Neural cell (in vitro differentiated cells): ENCODE measurements around the gene CCL19. TPM values are rescaled to one million over a fixed set of nuclear protein-coding genes. Genes with fewer than 3 reads are reported as not detected.

Source experiments
- H2AFZ ChIP-seq: fragments of 200-600, 300-800 bp; sonication (generic), shearing (Covaris generic); 2 replicates; pipeline ENCODE4 v1.6.0; 2014; ENCODE audit warnings: low read depth, mild to moderate bottlenecking, antibody characterized with exemption, low read length, moderate library complexity
- H3F3A ChIP-seq: fragments of 200-600 bp; shearing (Covaris generic); 2 replicates; pipeline ENCODE4 v1.6.1; 2016; ENCODE audit warnings: mild to moderate bottlenecking, moderate library complexity, mixed read lengths, antibody characterized with exemption, low read length; ENCODE audit not compliant: insufficient read depth, poor library complexity, severe bottlenecking
- H3K27ac ChIP-seq: fragments of 200-600, 300-800 bp; sonication (generic), shearing (Covaris generic); 2 replicates; pipeline ENCODE4 v1.5.1; 2014; ENCODE audit warnings: mild to moderate bottlenecking, low read length, moderate library complexity
- H3K27me3 ChIP-seq: fragments of 300-800, 200-600 bp; sonication (generic), shearing (Covaris generic); 2 replicates; pipeline ENCODE4 v1.6.0; 2014; ENCODE audit warnings: mild to moderate bottlenecking, low read depth, low read length, moderate library complexity; ENCODE audit not compliant: insufficient read depth
- H3K36me3 ChIP-seq: fragments of 300-800, 200-600 bp; sonication (generic), shearing (Covaris generic); 2 replicates; pipeline ENCODE4 v1.5.1; 2014; ENCODE audit warnings: mild to moderate bottlenecking, antibody characterized with exemption, low read length, moderate library complexity; ENCODE audit not compliant: insufficient read depth
- H3K4me2 ChIP-seq: fragments of 300-800, 200-600 bp; sonication (generic), shearing (Covaris generic); 2 replicates; pipeline ENCODE4 v1.6.0; 2014; ENCODE audit warnings: mild to moderate bottlenecking, low read length
- H3K4me3 ChIP-seq: fragments of 300-800, 200-600 bp; sonication (generic), shearing (Covaris generic); 2 replicates; pipeline ENCODE4 v1.5.1; 2014; ENCODE audit warnings: mild to moderate bottlenecking, low read length, moderate library complexity
- H3K79me2 ChIP-seq: fragments of 200-600 bp; shearing (Covaris generic); replicated peaks from 2 replicates; pipeline ENCODE4 v1.6.0; 2014; ENCODE audit warnings: mild to moderate bottlenecking, low read length, moderate library complexity; ENCODE audit not compliant: insufficient read depth
- H3K9ac ChIP-seq: fragments of 300-800, 200-600 bp; sonication (generic), shearing (Covaris generic); 2 replicates; pipeline ENCODE4 v1.6.1; 2016; ENCODE audit warnings: mild to moderate bottlenecking, low read length, mixed read lengths
- H3K9me2 ChIP-seq: fragments of 200-600 bp; shearing (Covaris generic); 2 replicates; pipeline ENCODE4 v1.6.1; 2016; ENCODE audit warnings: mild to moderate bottlenecking, low read length, mixed read lengths; ENCODE audit not compliant: insufficient read depth
- H3K9me3 ChIP-seq: fragments of 200-600, 300-800 bp; sonication (generic), shearing (Covaris generic); 2 replicates; pipeline ENCODE4 v1.6.1; 2016; ENCODE audit warnings: mild to moderate bottlenecking, mixed run types, low read length, moderate library complexity, mixed read lengths
- H4K20me1 ChIP-seq: fragments of 200-600 bp; shearing (Covaris generic); 2 replicates; pipeline ENCODE4 v1.6.1; 2016; ENCODE audit warnings: mild to moderate bottlenecking, mixed run types; ENCODE audit not compliant: insufficient read depth
- EP300 ChIP-seq: fragments of 450-650 bp; conservative IDR thresholded peaks from 2 replicates; pipeline ENCODE4 v1.6.1; 2014; ENCODE audit warnings: antibody characterized with exemption, mild to moderate bottlenecking, moderate library complexity; ENCODE audit not compliant: poor library complexity, severe bottlenecking
- EZH2 ChIP-seq: fragments of 200-600, 300-800 bp; shearing (Covaris generic), sonication (generic); IDR thresholded peaks from 2 replicates; pipeline ENCODE4 v1.6.1; 2014; ENCODE audit warnings: antibody characterized with exemption, low read length, borderline replicate concordance, mild to moderate bottlenecking; ENCODE audit not compliant: insufficient read depth, poor library complexity, severe bottlenecking
- MXI1 ChIP-seq: fragments of 450-650 bp; conservative IDR thresholded peaks from 2 replicates; pipeline ENCODE4 v1.6.1; 2014; ENCODE audit warnings: antibody characterized with exemption, mild to moderate bottlenecking; ENCODE audit not compliant: poor library complexity, severe bottlenecking
- POLR2AphosphoS5 ChIP-seq: IDR thresholded peaks from 2 replicates; pipeline ENCODE4 v1.6.1; 2012
- RAD21 ChIP-seq: fragments of 450-650 bp; conservative IDR thresholded peaks from 2 replicates; pipeline ENCODE4 v1.6.1; 2014; ENCODE audit warnings: antibody characterized with exemption, mild to moderate bottlenecking, moderate library complexity
- SMC3 ChIP-seq: fragments of 450-650 bp; conservative IDR thresholded peaks from 2 replicates; pipeline ENCODE4 v1.6.1; 2014; ENCODE audit warnings: antibody characterized with exemption, mild to moderate bottlenecking, moderate library complexity; ENCODE audit not compliant: poor library complexity
- TAF1 ChIP-seq: IDR thresholded peaks from 2 replicates; pipeline ENCODE4 v1.6.1; 2012; ENCODE audit warnings: low read depth
- polyA plus RNA-seq: library from polyadenylated mRNA; depleted of rRNA; stranded (reverse); fragments of >200 nt; gene quantifications from 2 replicates; pipeline ENCODE4 v1.2.3, GENCODE V29; 2014
- TF ChIP-seq, protein P1 (sequence below): fragments of 450-650 bp; IDR thresholded peaks from 2 replicates; pipeline ENCODE4 v1.5.1; 2014; ENCODE audit warnings: antibody characterized with exemption, mild to moderate bottlenecking, moderate library complexity; ENCODE audit not compliant: poor library complexity, severe bottlenecking
- TF ChIP-seq, protein P2 (sequence below): IDR thresholded peaks from 2 replicates; pipeline ENCODE4 v1.6.1; 2012; ENCODE audit warnings: borderline replicate concordance

Gene CCL19
- polyA plus RNA-seq, 1 donor from 2014 or later = not detected

DNA sequence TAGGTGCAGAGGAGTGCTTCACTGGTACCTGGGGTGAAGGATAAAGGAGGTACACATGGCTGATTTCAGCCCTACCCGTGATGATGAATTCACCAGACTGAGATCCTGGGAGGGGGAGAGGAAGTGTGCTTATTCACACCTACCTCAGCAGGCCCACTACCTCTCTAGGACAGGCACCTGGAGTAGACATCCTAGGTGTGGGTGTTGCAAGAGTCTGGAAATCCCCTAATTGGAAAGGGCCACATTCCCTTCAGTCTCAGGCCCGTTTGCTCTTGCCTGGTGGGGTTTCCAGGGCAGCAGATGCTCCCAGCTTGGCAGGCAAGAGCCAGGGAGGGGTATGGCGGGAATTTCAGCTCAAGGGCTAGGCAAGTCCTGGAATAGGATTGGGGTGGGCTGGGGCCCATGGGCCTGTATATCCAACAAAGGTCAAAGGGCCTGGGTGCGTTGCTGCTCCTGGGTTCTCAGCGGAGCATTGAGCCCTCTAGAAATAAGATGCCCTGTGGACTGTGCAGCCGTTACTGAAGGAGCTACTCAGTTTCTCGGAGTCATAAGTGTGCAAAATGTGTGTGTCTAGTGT is 24.7 kb upstream of the CCL19 start:
- H3K4me3 ChIP-seq = no peak overlapping the region
- H3F3A ChIP-seq = no peaks in the 10 kb centered on the region
- no peaks in the 10 kb centered on the region for H3K79me2 ChIP-seq
- no peaks in the 10 kb centered on the region for H3K9me2 ChIP-seq
- no peaks in the 10 kb centered on the region for H4K20me1 ChIP-seq
- H2AFZ ChIP-seq = no peak overlapping the region
- H3K27ac ChIP-seq = no peak overlapping the region
- no peaks in the 10 kb centered on the region for H3K27me3 ChIP-seq
- H3K36me3 ChIP-seq = no peaks in the 10 kb centered on the region
- no peaks in the 10 kb centered on the region for H3K9me3 ChIP-seq
- no peak overlapping the region for H3K4me2 ChIP-seq
- no peak for TF ChIP-seq EP300
- no peak for TF ChIP-seq MXI1
- TF ChIP-seq TAF1 = no peak
- TF ChIP-seq SMC3 = no peak
- TF ChIP-seq, protein P1, sequence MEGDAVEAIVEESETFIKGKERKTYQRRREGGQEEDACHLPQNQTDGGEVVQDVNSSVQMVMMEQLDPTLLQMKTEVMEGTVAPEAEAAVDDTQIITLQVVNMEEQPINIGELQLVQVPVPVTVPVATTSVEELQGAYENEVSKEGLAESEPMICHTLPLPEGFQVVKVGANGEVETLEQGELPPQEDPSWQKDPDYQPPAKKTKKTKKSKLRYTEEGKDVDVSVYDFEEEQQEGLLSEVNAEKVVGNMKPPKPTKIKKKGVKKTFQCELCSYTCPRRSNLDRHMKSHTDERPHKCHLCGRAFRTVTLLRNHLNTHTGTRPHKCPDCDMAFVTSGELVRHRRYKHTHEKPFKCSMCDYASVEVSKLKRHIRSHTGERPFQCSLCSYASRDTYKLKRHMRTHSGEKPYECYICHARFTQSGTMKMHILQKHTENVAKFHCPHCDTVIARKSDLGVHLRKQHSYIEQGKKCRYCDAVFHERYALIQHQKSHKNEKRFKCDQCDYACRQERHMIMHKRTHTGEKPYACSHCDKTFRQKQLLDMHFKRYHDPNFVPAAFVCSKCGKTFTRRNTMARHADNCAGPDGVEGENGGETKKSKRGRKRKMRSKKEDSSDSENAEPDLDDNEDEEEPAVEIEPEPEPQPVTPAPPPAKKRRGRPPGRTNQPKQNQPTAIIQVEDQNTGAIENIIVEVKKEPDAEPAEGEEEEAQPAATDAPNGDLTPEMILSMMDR = no peak
- TF ChIP-seq EZH2 = no peak
- TF ChIP-seq, protein P2, sequence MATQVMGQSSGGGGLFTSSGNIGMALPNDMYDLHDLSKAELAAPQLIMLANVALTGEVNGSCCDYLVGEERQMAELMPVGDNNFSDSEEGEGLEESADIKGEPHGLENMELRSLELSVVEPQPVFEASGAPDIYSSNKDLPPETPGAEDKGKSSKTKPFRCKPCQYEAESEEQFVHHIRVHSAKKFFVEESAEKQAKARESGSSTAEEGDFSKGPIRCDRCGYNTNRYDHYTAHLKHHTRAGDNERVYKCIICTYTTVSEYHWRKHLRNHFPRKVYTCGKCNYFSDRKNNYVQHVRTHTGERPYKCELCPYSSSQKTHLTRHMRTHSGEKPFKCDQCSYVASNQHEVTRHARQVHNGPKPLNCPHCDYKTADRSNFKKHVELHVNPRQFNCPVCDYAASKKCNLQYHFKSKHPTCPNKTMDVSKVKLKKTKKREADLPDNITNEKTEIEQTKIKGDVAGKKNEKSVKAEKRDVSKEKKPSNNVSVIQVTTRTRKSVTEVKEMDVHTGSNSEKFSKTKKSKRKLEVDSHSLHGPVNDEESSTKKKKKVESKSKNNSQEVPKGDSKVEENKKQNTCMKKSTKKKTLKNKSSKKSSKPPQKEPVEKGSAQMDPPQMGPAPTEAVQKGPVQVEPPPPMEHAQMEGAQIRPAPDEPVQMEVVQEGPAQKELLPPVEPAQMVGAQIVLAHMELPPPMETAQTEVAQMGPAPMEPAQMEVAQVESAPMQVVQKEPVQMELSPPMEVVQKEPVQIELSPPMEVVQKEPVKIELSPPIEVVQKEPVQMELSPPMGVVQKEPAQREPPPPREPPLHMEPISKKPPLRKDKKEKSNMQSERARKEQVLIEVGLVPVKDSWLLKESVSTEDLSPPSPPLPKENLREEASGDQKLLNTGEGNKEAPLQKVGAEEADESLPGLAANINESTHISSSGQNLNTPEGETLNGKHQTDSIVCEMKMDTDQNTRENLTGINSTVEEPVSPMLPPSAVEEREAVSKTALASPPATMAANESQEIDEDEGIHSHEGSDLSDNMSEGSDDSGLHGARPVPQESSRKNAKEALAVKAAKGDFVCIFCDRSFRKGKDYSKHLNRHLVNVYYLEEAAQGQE = no peak
- no peak for TF ChIP-seq POLR2AphosphoS5
- no peak for TF ChIP-seq RAD21
- no peak overlapping the region for H3K9ac ChIP-seq

DNA sequence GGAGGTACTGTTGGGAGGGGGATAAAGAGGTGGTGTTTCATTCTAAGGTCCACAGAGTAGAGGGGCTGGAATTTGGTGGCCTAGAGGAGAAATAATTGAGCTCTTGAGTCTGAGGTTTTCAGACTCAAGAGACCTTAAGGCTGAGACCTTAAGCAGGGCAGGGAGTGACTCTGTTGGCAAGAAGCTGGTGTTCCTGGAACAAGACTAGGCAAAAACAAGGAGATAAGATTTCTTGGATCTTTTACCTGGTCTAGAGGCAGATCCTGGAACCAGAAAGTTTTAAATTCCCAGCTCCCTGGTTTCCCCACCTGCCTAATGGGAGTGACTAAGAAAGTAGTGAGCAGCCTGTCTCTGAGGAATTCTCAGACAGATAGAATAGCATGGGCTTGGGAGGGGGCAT is 22.9 kb upstream of the CCL19 start:
- Histone ChIP-seq H3K27ac (no peak overlapping the region), H3K4me2 (no peak overlapping the region), H3K9me3 (no peaks in the 10 kb centered on the region), H4K20me1 (no peaks in the 10 kb centered on the region), H3K36me3 (no peaks in the 10 kb centered on the region), H3K4me3 (no peak overlapping the region), H3K9ac (no peak overlapping the region), H3K79me2 (no peaks in the 10 kb centered on the region), H3F3A (no peaks in the 10 kb centered on the region), H2AFZ (no peak overlapping the region), H3K9me2 (no peaks in the 10 kb centered on the region), H3K27me3 (no peaks in the 10 kb centered on the region)
- TF ChIP-seq SMC3 (no peak), RAD21 (no peak), MXI1 (no peak), EP300 (no peak), EZH2 (no peak), TAF1 (no peak), POLR2AphosphoS5 (no peak)
- TF ChIP-seq, protein P2 = no peak
- TF ChIP-seq, protein P1 = no peak
